Left cardiac atrium (tissue), 4 donors: ENCODE results near the gene HTR4. TPM values are rescaled to one million over a fixed set of nuclear protein-coding genes. Genes with fewer than 3 reads are reported as not detected.

ENCODE experiments used
- ATAC-seq, 2 donors: fragments of 200-7000 bp; cut with Tn5 transposase; one replicate each; pipeline ENCODE4 v1.9.1; 2020; ENCODE audit warnings: mild to moderate bottlenecking in 2 of 2, moderate library complexity in 2 of 2
- DNase-seq: peaks from one replicate; pipeline ENCODE4 v3.0.0-alpha.2; 2020
- intact Hi-C, 2 donors: fragments of 100-400 bp; cut with DNase I; formaldehyde crosslinking; loops; one replicate each; pipeline versions ENCODE4 v1.14.1 to v1.15.1; 2022 to 2023
- total RNA-seq, 2 donors: library from RNA; stranded (reverse); fragmentation: NEBNext Ultra II Directional; extraction: Animal tissue kit (Norgen Biotek cat#: 25700); gene quantifications; one replicate each; pipeline ENCODE4 v1.2.1, GENCODE V29; 2021
- donor health status: DM: no; HTN: yes; CAD: no.
- donor health status: DM: no; HTN: yes; CAD: no; lungs with severe emphysema.
- donor health status: DM: yes; HTN: yes; CAD: no.
- donor health status: Dilated cardiomyopathy.

Gene HTR4
- total RNA-seq, 2 donors from 2014 or later: 4.7 to 8.8 TPM

GRCh38 chr5:148623741-148624140, 30.6 kb downstream of the HTR4 start:
- intact Hi-C loops: no loop called here
- DNase-seq (no peak), ATAC-seq (peak in 1 of 2 donors; percentile 48)

GRCh38 chr5:148623101-148623500, 31.2 kb downstream of the HTR4 start:
- ATAC-seq (no peak), DNase-seq (no peak)
- intact Hi-C loops: no loop called here

- peak in 1 of 2 donors; percentile 30 for ATAC-seq
- no peak for DNase-seq
- intact Hi-C loops: no loop called here
Observed at GRCh38 chr5:148620696-148621095, 33.6 kb downstream of the HTR4 start.

GRCh38 chr5:148620091-148620490, 34.2 kb downstream of the HTR4 start:
- intact Hi-C loops: no loop called here
- DNase-seq: no peak
- peak in 1 of 2 donors; percentile 35 for ATAC-seq

GRCh38 chr5:148619484-148619883, 34.8 kb downstream of the HTR4 start:
- DNase-seq: no peak
- peak; percentile 30 to 86 for ATAC-seq
- intact Hi-C loops: no loop called here

- ATAC-seq (no peak), DNase-seq (no peak)
- intact Hi-C loops: no loop called here
Observed at GRCh38 chr5:148615644-148616275, 38.6 kb downstream of the HTR4 start.

GRCh38 chr5:148607406-148607805, 46.9 kb downstream of the HTR4 start:
- no peak for ATAC-seq
- no peak for DNase-seq
- intact Hi-C loops: no loop called here

- DNase-seq (no peak), ATAC-seq (no peak)
- intact Hi-C loops: no loop called here
Observed at GRCh38 chr5:148606296-148606695, 48.0 kb downstream of the HTR4 start.

GRCh38 chr5:148599187-148599586, 55.1 kb downstream of the HTR4 start:
- intact Hi-C loops: no loop called here
- ATAC-seq (no peak), DNase-seq (no peak)

- intact Hi-C loops: no loop called here
- ATAC-seq (no peak), DNase-seq (no peak)
Observed at GRCh38 chr5:148595697-148596096, 58.6 kb downstream of the HTR4 start.

GRCh38 chr5:148586796-148587195, 67.5 kb downstream of the HTR4 start:
- intact Hi-C loops: no loop called here
- ATAC-seq (peak in 1 of 2 donors; percentile 12), DNase-seq (no peak)

GRCh38 chr5:148585988-148586387, 68.3 kb downstream of the HTR4 start:
- DNase-seq (no peak), ATAC-seq (peak in 1 of 2 donors; percentile 30)
- intact Hi-C loops: no loop called here

- intact Hi-C loops: no loop called here
- no peak for ATAC-seq
- DNase-seq: no peak
Observed at GRCh38 chr5:148584103-148584502, 70.2 kb downstream of the HTR4 start.

GRCh38 chr5:148583421-148583965, 70.8 kb downstream of the HTR4 start:
- DNase-seq: no peak
- intact Hi-C loops: no loop called here
- ATAC-seq: no peak

GRCh38 chr5:148574167-148574566, 80.2 kb downstream of the HTR4 start:
- intact Hi-C loops: no loop called here
- DNase-seq: no peak
- ATAC-seq: no peak

- DNase-seq (no peak), ATAC-seq (no peak)
- intact Hi-C loops: no loop called here
Observed at GRCh38 chr5:148573374-148573773, 81.0 kb downstream of the HTR4 start.

GRCh38 chr5:148569948-148570347, 84.4 kb downstream of the HTR4 start:
- peak in 1 of 2 donors; percentile 61 for ATAC-seq
- intact Hi-C loops: no loop called here
- no peak for DNase-seq

- ATAC-seq (peak in 1 of 2 donors; percentile 57), DNase-seq (no peak)
- intact Hi-C loops: no loop called here
Observed at GRCh38 chr5:148565148-148565547, 89.2 kb downstream of the HTR4 start.

GRCh38 chr5:148563021-148563420, 91.3 kb downstream of the HTR4 start:
- DNase-seq (no peak), ATAC-seq (no peak)
- intact Hi-C loops: no loop called here

- ATAC-seq (no peak), DNase-seq (no peak)
- intact Hi-C loops: no loop called here
Observed at GRCh38 chr5:148561801-148562311, 92.5 kb downstream of the HTR4 start.

GRCh38 chr5:148559461-148559860, 94.9 kb downstream of the HTR4 start:
- ATAC-seq (no peak), DNase-seq (no peak)
- intact Hi-C loops: no loop called here
